ENCODE results near the gene FAM107B. TPM values are rescaled to one million over a fixed set of nuclear protein-coding genes. Genes with fewer than 3 reads are reported as not detected.

The FAM107B gene
- total RNA-seq, 1 experiment from 2014 or later, result 24.5 TPM

GRCh38 chr10:14519785-14520184, 254.9 kb downstream of the FAM107B start:
- no peak overlapping the region for H2BK20ac ChIP-seq (ENCODE audit: low read depth, low read length, poor library complexity, severe bottlenecking)
- WGBS (ENCODE audit: extremely low coverage, insufficient read length, low lambda C conversion rate), result no CpG with 5 or more reads among the region's 7 CpGs
- no peak overlapping the region for H3T11ph ChIP-seq (ENCODE audit: low read length)
- no peak overlapping the region for H2AFZ ChIP-seq (ENCODE audit: low read length)
- H3K4me1 ChIP-seq (ENCODE audit: insufficient read depth, low read length), result peaks cover 2% of the 10 kb centered on the region; the same call in 1 of the 2 replicates
- H3K27ac Mint-ChIP-seq, result no peak overlapping the region
- no peaks in the 10 kb centered on the region for H4K20me1 ChIP-seq (ENCODE audit: control insufficient read depth, insufficient read depth, insufficient read length)
- no peaks in the 10 kb centered on the region for H3K9me3 Mint-ChIP-seq
- H3K79me2 ChIP-seq (ENCODE audit: insufficient read depth, low read length), result peaks cover 1% of the 10 kb centered on the region; the same call in 1 of the 2 replicates
- no peak overlapping the region for H3K23ac ChIP-seq (ENCODE audit: insufficient read length, low read depth, low read length)
- no peak overlapping the region for H3K14ac ChIP-seq (ENCODE audit: insufficient read depth, low read length)
- no peaks in the 10 kb centered on the region for H3K27me3 Mint-ChIP-seq (ENCODE audit: low read depth)
- H3K27ac ChIP-seq (ENCODE audit: insufficient read length, low read depth, low read length), result no peak overlapping the region
- no peak overlapping the region for H4K91ac ChIP-seq (ENCODE audit: insufficient read length, low read depth, low read length)
- H2BK5ac ChIP-seq (ENCODE audit: insufficient read length, low read length), result no peak overlapping the region
- no peak overlapping the region for H2BK120ac ChIP-seq (ENCODE audit: low read depth, low read length, poor library complexity, severe bottlenecking)
- H3K18ac ChIP-seq (ENCODE audit: insufficient read length, low read depth, low read length), result no peak overlapping the region
- H3K9ac ChIP-seq (ENCODE audit: extremely low read depth, insufficient read length, low read length), result no peak overlapping the region
- H3K27me3 ChIP-seq (ENCODE audit: insufficient read depth, low read length), result no peaks in the 10 kb centered on the region
- no peaks in the 10 kb centered on the region for H3K9me3 ChIP-seq (ENCODE audit: control insufficient read depth, low read depth, low read length)
- H3K23me2 ChIP-seq (ENCODE audit: insufficient read length, low read depth, low read length, poor library complexity, severe bottlenecking), result no peaks in the 10 kb centered on the region
- H3K4ac ChIP-seq (ENCODE audit: low read depth, low read length), result no peak overlapping the region
- DNase-seq, result no peak
- peaks cover 17 to 18% of the 10 kb centered on the region in 2 experiments for H3K4me1 Mint-ChIP-seq
- H2BK15ac ChIP-seq (ENCODE audit: low read depth, low read length), result no peak overlapping the region
- H3K36me3 Mint-ChIP-seq (ENCODE audit: insufficient read depth in 1 of 3, low read depth in 3 of 3), result peaks cover 1 to 12% (median 8%) of the 10 kb centered on the region in 3 experiments; a peak in 5 of 7 replicates
- no peak overlapping the region for H4K8ac ChIP-seq (replicated peaks; ENCODE audit: insufficient read length, low read depth, low read length)
- no peak overlapping the region; a peak in 1 of 5 replicates for H3K4me3 Mint-ChIP-seq
- H4K5ac ChIP-seq (ENCODE audit: insufficient read length, low read depth, low read length), result no peak overlapping the region
- H2BK12ac ChIP-seq (ENCODE audit: insufficient read length, low read depth, low read length), result no peak overlapping the region
- H2AK5ac ChIP-seq (ENCODE audit: insufficient read length, low read length), result no peak overlapping the region
- TF ChIP-seq CTCF (conservative IDR thresholded peaks at IDR 0.05), result no peak
- no peak overlapping the region for H3K4me2 ChIP-seq (ENCODE audit: insufficient read depth, insufficient read length, low read length)
- no peak overlapping the region for H3K56ac ChIP-seq (ENCODE audit: insufficient read length, low read depth, low read length)
- H3K79me1 ChIP-seq (ENCODE audit: insufficient read depth, low read depth, low read length, poor library complexity, severe bottlenecking), result no peaks in the 10 kb centered on the region

All from H9 (cell line).